GM12878 (cell line): ENCODE results near the gene FOXRED2. TPM values are rescaled to one million over a fixed set of nuclear protein-coding genes. Genes with fewer than 3 reads are reported as not detected.
A peak's percentile ranks its signal among the peaks of the same experiment; 100 is the strongest.

ENCODE experiments used
- ASH2L ChIP-seq: fragments of 300-600, 200-600 bp; sonication (generic); IDR thresholded peaks from 2 replicates; pipeline ENCODE4 v1.6.1; 2017; ENCODE audit warnings: low read depth, mild to moderate bottlenecking, borderline replicate concordance
- BACH1 ChIP-seq: fragments of 450-650 bp; IDR thresholded peaks from 2 replicates; pipeline ENCODE4 v1.6.1; 2017; ENCODE audit warnings: mild to moderate bottlenecking, borderline replicate concordance
- EGR1 ChIP-seq, 2 experiments: IDR thresholded peaks; 1 replicate in 1 of 2; 2 replicates in 1 of 2; pipeline ENCODE4 v1.6.1; 2011 to 2012; ENCODE audit warnings: low read depth in 2 of 2, low read length in 2 of 2, borderline replicate concordance in 1 of 2, mild to moderate bottlenecking in 1 of 2, moderate library complexity in 1 of 2
- FOXK2 ChIP-seq: fragments of 450-650 bp; IDR thresholded peaks from 2 replicates; pipeline ENCODE4 v1.6.1; 2017; ENCODE audit warnings: mild to moderate bottlenecking, moderate library complexity
- IKZF1 ChIP-seq: fragments of 450-650 bp; conservative IDR thresholded peaks from 2 replicates; pipeline ENCODE4 v1.6.1; 2017; ENCODE audit warnings: antibody characterized with exemption, mild to moderate bottlenecking
- IRF3 ChIP-seq: fragments of 450-650 bp; IDR thresholded peaks from 2 replicates; pipeline ENCODE4 v1.6.1; 2014; ENCODE audit warnings: mild to moderate bottlenecking
- NBN ChIP-seq: fragments of 450-650 bp; IDR thresholded peaks from 2 replicates; pipeline ENCODE4 v1.6.1; 2016
- PBX3 ChIP-seq: IDR thresholded peaks from 2 replicates; pipeline ENCODE4 v1.6.1; 2011; ENCODE audit warnings: mild to moderate bottlenecking, low read depth, low read length, moderate library complexity; ENCODE audit not compliant: insufficient replicate concordance
- POLR2AphosphoS5 ChIP-seq: IDR thresholded peaks from 2 replicates; pipeline ENCODE4 v1.6.1; 2011; ENCODE audit warnings: mild to moderate bottlenecking, low read length, inconsistent platforms
- POU2F2 ChIP-seq: IDR thresholded peaks from 3 replicates; pipeline ENCODE4 v1.6.1; 2011; ENCODE audit warnings: low read depth, mild to moderate bottlenecking, low read length, borderline replicate concordance
- SMAD5 ChIP-seq: IDR thresholded peaks from 2 replicates; pipeline ENCODE4 v1.6.1; 2016; ENCODE audit warnings: antibody characterized with exemption, low read depth
- SP1 ChIP-seq: IDR thresholded peaks from one replicate; pipeline ENCODE4 v1.6.1; 2011; ENCODE audit warnings: low read depth, low read length
- SRF ChIP-seq, 2 experiments: IDR thresholded peaks; 2 replicates each; pipeline ENCODE4 v1.6.1; 2011; ENCODE audit warnings: low read depth in 2 of 2, low read length in 2 of 2, mild to moderate bottlenecking in 1 of 2, moderate library complexity in 1 of 2
- TAF1 ChIP-seq: IDR thresholded peaks from 2 replicates; pipeline ENCODE4 v1.6.1; 2011; ENCODE audit warnings: mild to moderate bottlenecking, low read depth, low read length, borderline replicate concordance
- USF1 ChIP-seq: IDR thresholded peaks from 2 replicates; pipeline ENCODE4 v1.6.1; 2011; ENCODE audit warnings: borderline replicate concordance, low read depth, mild to moderate bottlenecking, moderate library complexity, mixed read lengths, low read length; ENCODE audit not compliant: insufficient read depth; ENCODE audit errors: extremely low read length
- ZBTB11 ChIP-seq: fragments of 450-650 bp; formaldehyde crosslinking; IDR thresholded peaks from 2 replicates; pipeline ENCODE4 v1.5.0; 2022; ENCODE audit warnings: mild to moderate bottlenecking, missing genetic modification characterization
- ZNF592 ChIP-seq: fragments of 450-650 bp; IDR thresholded peaks from 2 replicates; pipeline ENCODE4 v1.6.1; 2017; ENCODE audit warnings: mild to moderate bottlenecking, moderate library complexity
- polyA plus RNA-seq, 11 experiments: library from polyadenylated mRNA; depleted of rRNA in 4 of 11; unstranded in 6 of 11; stranded (reverse) in 5 of 11; fragments of >200 nt; fragmentation: Nextera tagmentation in 4 of 11; fragmentation: Illumina TruSeq in 1 of 11; extraction: Ambion mirVana in 4 of 11; extraction: Trizol in 1 of 11; gene quantifications; 1 replicate in 1 of 11; 2 replicates in 10 of 11; pipeline versions ENCODE4 v1.2.1 to v1.2.3, GENCODE V29; 2011 to 2016; ENCODE audit warnings: inconsistent platforms in 2 of 11, missing spikeins in 2 of 11, low read depth in 1 of 11
- total RNA-seq, 4 experiments: library from RNA; depleted of rRNA in 3 of 4; stranded (reverse); fragments of >200 nt in 3 of 4; fragmentation: Illumina TruSeq in 1 of 4; extraction: Trizol in 1 of 4; gene quantifications; 2 replicates each; pipeline versions ENCODE4 v1.2.1 to v1.2.3, GENCODE V29; 2013 to 2021

FOXRED2 gene
- total and polyA plus RNA-seq, 10 of the 15 experiments (the other 5 are each of a cell fraction or from before 2014, with no cell fraction given): 1.8 to 28.8 (median 7.6) TPM

GRCh38 chr22:36506637-36507517 lies at the start of gene FOXRED2 (continued):
- peak; percentile 74; the same call in 1 of the 2 replicates for TF ChIP-seq ZNF592
- TF ChIP-seq POLR2AphosphoS5: peak; percentile 82
- TF ChIP-seq SP1: peak; percentile 73
- TF ChIP-seq SRF (IDR thresholded peaks at IDR 0.05; ENCODE audit: low read depth in 2 of 2, low read length in 2 of 2): 0 out of 4 replicates have a peak, but pooled peaks of 1 of the 2 experiments have one; percentile 9
- TF ChIP-seq ASH2L: no peak
- no peak for TF ChIP-seq NBN
- no peak for TF ChIP-seq FOXK2
- peak; percentile 80 for TF ChIP-seq IKZF1
- 0 out of 3 replicates have a peak, but pooled peaks of 1 of the 2 experiments have one; percentile 19 for TF ChIP-seq EGR1 (IDR thresholded peaks at IDR 0.05; ENCODE audit: borderline replicate concordance in 1 of 2, low read depth in 2 of 2, low read length in 2 of 2)
- peak; percentile 90; the same call in 1 of the 2 replicates for TF ChIP-seq TAF1
- TF ChIP-seq POU2F2: peak; percentile 80; the same call in 2 of the 3 replicates
- TF ChIP-seq ZBTB11 (CRISPR knock-in tag): no peak
- peak; percentile 51 for TF ChIP-seq PBX3
- TF ChIP-seq BACH1: peak; percentile 83
- 0 out of 2 replicates have a peak, but pooled peaks have one; percentile 55 for TF ChIP-seq SMAD5
- TF ChIP-seq IRF3: peak; percentile 61
- peak; percentile 95 for TF ChIP-seq USF1
